Ishikawa (cell line): ENCODE data around the gene TMEM208.

Experiments used
- CEBPB ChIP-seq: IDR thresholded peaks from 2 replicates; pipeline ENCODE4 v1.6.1; 2012
- CREB1 ChIP-seq: IDR thresholded peaks from 2 replicates; pipeline ENCODE4 v1.6.1; 2012; ENCODE audit warnings: low read depth
- EGR1 ChIP-seq: IDR thresholded peaks from 2 replicates; pipeline ENCODE4 v1.6.1; 2012
- EP300 ChIP-seq: IDR thresholded peaks from 2 replicates; pipeline ENCODE4 v1.6.1; 2012; ENCODE audit warnings: borderline replicate concordance
- FOXM1 ChIP-seq: IDR thresholded peaks from 2 replicates; pipeline ENCODE4 v1.6.1; 2012; ENCODE audit warnings: low read depth, borderline replicate concordance
- MAX ChIP-seq: IDR thresholded peaks from 2 replicates; pipeline ENCODE4 v1.6.1; 2012
- NFIC ChIP-seq: IDR thresholded peaks from 2 replicates; pipeline ENCODE4 v1.6.1; 2012
- RAD21 ChIP-seq: IDR thresholded peaks from 2 replicates; pipeline ENCODE4 v1.6.1; 2012; ENCODE audit warnings: low read depth
- TAF1 ChIP-seq: IDR thresholded peaks from 2 replicates; pipeline ENCODE4 v1.6.1; 2012; ENCODE audit warnings: low read depth, mild to moderate bottlenecking
- TCF12 ChIP-seq: IDR thresholded peaks from 2 replicates; pipeline ENCODE4 v1.6.1; 2012; ENCODE audit warnings: low read depth
- TEAD4 ChIP-seq: IDR thresholded peaks from 2 replicates; pipeline ENCODE4 v1.6.1; 2012
- USF1 ChIP-seq: IDR thresholded peaks from 2 replicates; pipeline ENCODE4 v1.6.1; 2012
- YY1 ChIP-seq: IDR thresholded peaks from 2 replicates; pipeline ENCODE4 v1.6.1; 2012; ENCODE audit warnings: low read depth
- ZBTB7A ChIP-seq: IDR thresholded peaks from 2 replicates; pipeline ENCODE4 v1.6.1; 2012; ENCODE audit warnings: low read depth
- TF ChIP-seq, protein P1 (sequence below): IDR thresholded peaks from 2 replicates; pipeline ENCODE4 v1.6.1; 2012; ENCODE audit warnings: low read depth, mild to moderate bottlenecking

Gene TMEM208

DNA sequence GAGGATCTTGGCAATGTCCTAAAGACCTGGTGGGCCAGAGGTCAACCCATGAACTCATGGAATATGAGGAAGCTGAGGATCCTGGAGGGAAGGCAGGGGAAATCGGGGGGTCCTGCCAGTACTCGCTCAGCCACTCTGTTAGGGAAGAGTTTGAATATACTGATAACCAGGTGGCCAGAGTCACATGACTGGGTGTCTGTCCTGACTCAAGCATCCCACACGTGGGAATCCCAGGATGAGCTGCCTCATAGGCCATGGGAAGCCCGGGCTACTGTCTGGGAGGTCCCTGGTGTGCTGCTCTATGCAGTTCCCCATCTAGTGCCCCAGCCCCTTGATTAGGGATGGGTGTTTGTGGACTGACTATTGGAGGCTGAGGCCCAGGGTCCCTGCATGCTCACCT is 38.6 kb upstream of the TMEM208 start:
- TF ChIP-seq NFIC: no peak
- TF ChIP-seq TCF12: no peak
- no peak for TF ChIP-seq ZBTB7A
- no peak for TF ChIP-seq YY1
- TF ChIP-seq CEBPB: no peak
- TF ChIP-seq CREB1: no peak
- no peak for TF ChIP-seq MAX
- TF ChIP-seq USF1: no peak

DNA sequence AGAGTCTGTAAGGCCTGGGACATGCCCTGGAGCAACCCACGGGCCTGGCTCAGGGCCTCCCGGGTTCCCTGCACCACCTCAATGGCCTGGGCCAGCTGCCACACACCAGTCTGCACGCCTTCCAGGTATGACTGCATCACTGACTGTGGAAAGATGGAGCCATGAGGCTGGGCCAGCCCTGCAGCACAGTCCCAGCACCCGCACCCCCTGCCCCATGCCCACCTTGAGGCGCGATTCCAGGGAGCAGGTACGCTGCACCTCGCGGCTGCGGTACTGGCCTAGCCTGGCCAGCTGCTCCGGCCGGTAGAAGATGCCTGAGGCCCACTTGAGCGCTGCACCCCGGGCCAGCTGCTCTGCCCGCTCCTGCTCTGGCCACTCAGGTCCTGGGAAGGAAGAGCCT is 38.1 kb upstream of the TMEM208 start:
- TF ChIP-seq ZBTB7A (no peak), EP300 (no peak), EGR1 (no peak), NFIC (no peak), RAD21 (no peak), TEAD4 (no peak), MAX (no peak), TAF1 (no peak), TCF12 (no peak), FOXM1 (no peak), USF1 (no peak), CREB1 (no peak), CEBPB (no peak), YY1 (no peak)
- TF ChIP-seq, protein P1, sequence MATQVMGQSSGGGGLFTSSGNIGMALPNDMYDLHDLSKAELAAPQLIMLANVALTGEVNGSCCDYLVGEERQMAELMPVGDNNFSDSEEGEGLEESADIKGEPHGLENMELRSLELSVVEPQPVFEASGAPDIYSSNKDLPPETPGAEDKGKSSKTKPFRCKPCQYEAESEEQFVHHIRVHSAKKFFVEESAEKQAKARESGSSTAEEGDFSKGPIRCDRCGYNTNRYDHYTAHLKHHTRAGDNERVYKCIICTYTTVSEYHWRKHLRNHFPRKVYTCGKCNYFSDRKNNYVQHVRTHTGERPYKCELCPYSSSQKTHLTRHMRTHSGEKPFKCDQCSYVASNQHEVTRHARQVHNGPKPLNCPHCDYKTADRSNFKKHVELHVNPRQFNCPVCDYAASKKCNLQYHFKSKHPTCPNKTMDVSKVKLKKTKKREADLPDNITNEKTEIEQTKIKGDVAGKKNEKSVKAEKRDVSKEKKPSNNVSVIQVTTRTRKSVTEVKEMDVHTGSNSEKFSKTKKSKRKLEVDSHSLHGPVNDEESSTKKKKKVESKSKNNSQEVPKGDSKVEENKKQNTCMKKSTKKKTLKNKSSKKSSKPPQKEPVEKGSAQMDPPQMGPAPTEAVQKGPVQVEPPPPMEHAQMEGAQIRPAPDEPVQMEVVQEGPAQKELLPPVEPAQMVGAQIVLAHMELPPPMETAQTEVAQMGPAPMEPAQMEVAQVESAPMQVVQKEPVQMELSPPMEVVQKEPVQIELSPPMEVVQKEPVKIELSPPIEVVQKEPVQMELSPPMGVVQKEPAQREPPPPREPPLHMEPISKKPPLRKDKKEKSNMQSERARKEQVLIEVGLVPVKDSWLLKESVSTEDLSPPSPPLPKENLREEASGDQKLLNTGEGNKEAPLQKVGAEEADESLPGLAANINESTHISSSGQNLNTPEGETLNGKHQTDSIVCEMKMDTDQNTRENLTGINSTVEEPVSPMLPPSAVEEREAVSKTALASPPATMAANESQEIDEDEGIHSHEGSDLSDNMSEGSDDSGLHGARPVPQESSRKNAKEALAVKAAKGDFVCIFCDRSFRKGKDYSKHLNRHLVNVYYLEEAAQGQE: no peak

DNA sequence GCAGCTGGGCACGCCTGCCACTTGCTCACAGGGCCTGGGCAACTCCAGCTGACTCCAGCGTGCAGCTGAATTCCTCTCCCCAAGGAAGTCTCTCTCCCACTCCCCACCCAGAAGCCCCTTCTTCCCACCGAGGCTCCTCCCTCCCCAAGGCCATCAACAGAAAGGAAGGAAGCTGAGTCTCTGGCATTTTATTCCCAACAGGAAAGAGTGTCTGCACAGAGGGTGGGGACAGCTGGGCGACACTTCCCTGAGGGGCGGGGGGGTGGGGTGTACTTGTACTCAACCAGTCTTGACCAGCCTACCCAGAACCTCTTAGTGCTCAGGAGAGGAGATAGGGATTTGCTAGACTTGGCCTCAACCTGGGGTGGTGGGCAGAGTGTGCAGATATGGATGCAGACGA is 36.9 kb upstream of the TMEM208 start, which contains the start of gene EXOC3L1:
Gene EXOC3L1 (minus strand): TSS at position 96 of the 400 bp plus-strand sequence. CDS start 460 bp downstream, outside the sequence.
- TF ChIP-seq FOXM1 (no peak), TAF1 (no peak), YY1 (no peak), RAD21 (no peak), MAX (no peak), EP300 (no peak), CEBPB (no peak), TCF12 (no peak), USF1 (no peak), TEAD4 (no peak), NFIC (no peak), ZBTB7A (no peak), CREB1 (no peak), EGR1 (no peak)
- TF ChIP-seq, protein P1: no peak

DNA sequence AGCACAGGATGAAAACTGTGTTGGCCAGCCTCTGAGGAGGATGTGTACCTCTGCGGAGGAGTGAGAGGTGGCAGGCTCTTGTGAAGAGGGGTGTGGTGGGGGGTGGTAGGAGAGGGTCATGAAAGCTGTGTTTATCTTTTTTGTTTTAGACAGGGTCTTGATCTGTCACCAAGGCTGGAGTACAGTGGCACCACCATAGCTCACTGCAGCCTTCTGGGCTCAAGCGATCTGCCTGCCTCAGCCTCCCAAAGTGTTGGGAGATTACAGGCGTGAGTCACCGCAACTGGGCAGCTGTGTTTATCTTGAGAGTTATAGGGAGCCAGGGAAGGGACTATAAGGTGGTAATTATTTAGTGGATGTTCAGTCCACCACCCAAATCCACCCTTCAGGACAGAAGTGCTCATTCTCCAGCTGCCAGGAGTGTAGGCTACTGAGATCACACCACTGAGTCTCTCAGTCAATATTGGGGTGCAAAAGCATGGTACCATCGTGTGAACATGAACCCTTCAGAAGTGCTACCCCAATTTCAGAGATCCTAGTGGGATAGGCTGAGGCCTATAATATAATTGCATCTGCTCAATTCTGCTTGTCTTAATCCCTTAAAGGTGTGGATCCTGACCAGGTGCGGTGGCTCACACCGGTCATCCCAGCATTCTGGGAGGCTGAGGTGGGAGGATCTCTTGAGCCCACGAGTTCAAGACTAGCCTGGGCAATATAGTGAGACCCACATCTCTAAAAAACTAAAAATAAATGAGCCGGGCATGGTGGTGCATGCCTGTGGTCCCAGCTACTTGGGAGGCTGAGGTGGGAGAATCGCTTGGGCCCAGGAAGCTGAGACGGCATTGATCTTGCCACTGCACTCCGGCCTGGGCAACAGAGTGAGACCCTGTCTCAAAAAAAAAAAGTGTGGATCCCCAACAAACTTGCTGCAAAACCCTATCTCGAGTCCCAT is 36.2 kb upstream of the TMEM208 start:
- TF ChIP-seq CEBPB (no peak), CREB1 (no peak), YY1 (no peak), TCF12 (no peak), FOXM1 (no peak), TAF1 (no peak), TEAD4 (no peak), RAD21 (no peak), NFIC (no peak), USF1 (no peak), MAX (no peak), EGR1 (no peak), ZBTB7A (no peak)
- TF ChIP-seq, protein P1: no peak
